ENCODE results near the gene DNAJA3.

GRCh38 chr16:4377573-4378154, 48.0 kb upstream of the DNAJA3 start:
- TF ChIP-seq, protein P1, sequence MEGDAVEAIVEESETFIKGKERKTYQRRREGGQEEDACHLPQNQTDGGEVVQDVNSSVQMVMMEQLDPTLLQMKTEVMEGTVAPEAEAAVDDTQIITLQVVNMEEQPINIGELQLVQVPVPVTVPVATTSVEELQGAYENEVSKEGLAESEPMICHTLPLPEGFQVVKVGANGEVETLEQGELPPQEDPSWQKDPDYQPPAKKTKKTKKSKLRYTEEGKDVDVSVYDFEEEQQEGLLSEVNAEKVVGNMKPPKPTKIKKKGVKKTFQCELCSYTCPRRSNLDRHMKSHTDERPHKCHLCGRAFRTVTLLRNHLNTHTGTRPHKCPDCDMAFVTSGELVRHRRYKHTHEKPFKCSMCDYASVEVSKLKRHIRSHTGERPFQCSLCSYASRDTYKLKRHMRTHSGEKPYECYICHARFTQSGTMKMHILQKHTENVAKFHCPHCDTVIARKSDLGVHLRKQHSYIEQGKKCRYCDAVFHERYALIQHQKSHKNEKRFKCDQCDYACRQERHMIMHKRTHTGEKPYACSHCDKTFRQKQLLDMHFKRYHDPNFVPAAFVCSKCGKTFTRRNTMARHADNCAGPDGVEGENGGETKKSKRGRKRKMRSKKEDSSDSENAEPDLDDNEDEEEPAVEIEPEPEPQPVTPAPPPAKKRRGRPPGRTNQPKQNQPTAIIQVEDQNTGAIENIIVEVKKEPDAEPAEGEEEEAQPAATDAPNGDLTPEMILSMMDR (conservative IDR thresholded peaks at IDR 0.05), result no peak
- TF ChIP-seq EZH2 (IDR thresholded peaks at IDR 0.05; ENCODE audit: low read depth), result no peak
